ENCODE results near the gene EIF1B. TPM values are rescaled to one million over a fixed set of nuclear protein-coding genes. Genes with fewer than 3 reads are reported as not detected.

EIF1B gene
- total RNA-seq (2022; extraction: Qiagen RNA extraction; ENCODE audit: low read depth), result 51.5 to 79.1 TPM (median 58.3 TPM) in 5 replicates

GRCh38 chr3:40309418-40309924, at the start of gene EIF1B:
Gene EIF1B (plus strand): TSS chr3:40309707. CDS start chr3:40309942, 235 bp downstream.

Other genes starting within 250 kb of the EIF1B start
- not detected in 5 replicates for gene ENTPD3, start 77.5 kb downstream of the EIF1B start, total RNA-seq (2022; extraction: Qiagen RNA extraction; ENCODE audit: low read depth)
- 727 to 823 TPM (median 727 TPM) in 5 replicates for gene RPL14, start 147.6 kb downstream of the EIF1B start, total RNA-seq (2022; extraction: Qiagen RNA extraction; ENCODE audit: low read depth)
- gene ZNF619, start 167.4 kb downstream of the EIF1B start, total RNA-seq (2022; extraction: Qiagen RNA extraction; ENCODE audit: low read depth), result 1.6 to 2.8 TPM (median 1.8 TPM) in 5 replicates
- gene ZNF620, start 196.3 kb downstream of the EIF1B start, total RNA-seq (2022; extraction: Qiagen RNA extraction; ENCODE audit: low read depth), result 1.4 to 2.2 TPM (median 1.6 TPM) in 5 replicates
- gene ZNF621, start 215.3 kb downstream of the EIF1B start, total RNA-seq (2022; extraction: Qiagen RNA extraction; ENCODE audit: low read depth), result 6.2 to 8.1 TPM (median 7.4 TPM) in 5 replicates